Renal pelvis (tissue), 4 donors: Measurements from ENCODE around the gene CCNT1. TPM values are rescaled to one million over a fixed set of nuclear protein-coding genes. Genes with fewer than 3 reads are reported as not detected.
"Not testable (repeated sequence)": the region's sequence is repeated elsewhere in the genome, so short reads cannot be mapped to it uniquely, and the experiment has no call there.

Source experiments
- DNase-seq: peaks from one replicate; pipeline ENCODE4 v3.0.0-alpha.2; 2013
- polyA plus RNA-seq, 3 donors: library from polyadenylated mRNA; unstranded; fragments of 120-200 nt; gene quantifications; one replicate each; pipeline ENCODE4 v1.2.1, GENCODE V29; 2013; ENCODE audit not compliant: insufficient read length in 3 of 3

The CCNT1 gene
- polyA plus RNA-seq, 3 donors, result 26.6 to 35.1 (median 31.7) TPM

DNA sequence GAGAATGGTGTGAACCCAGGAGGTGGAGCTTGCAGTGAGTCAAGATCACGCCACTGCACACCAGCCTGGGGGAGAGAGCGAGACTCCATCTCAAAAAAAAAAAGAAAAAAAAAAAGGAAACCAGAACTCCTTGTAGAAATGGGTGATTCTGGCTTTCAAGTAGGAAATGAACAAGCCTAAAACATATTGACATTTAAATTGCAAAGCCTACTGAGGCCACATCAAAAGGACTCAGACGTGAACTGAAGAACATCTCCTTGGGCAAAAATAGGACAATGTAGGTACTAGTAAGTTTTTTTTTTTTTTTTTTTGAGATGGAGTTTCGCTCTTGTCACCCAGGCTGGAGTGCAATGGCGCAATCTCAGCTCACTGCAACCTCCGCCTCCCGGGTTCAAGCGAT is 71.2 kb downstream of the CCNT1 start:
- DNase-seq, result not testable (repeated sequence)

DNA sequence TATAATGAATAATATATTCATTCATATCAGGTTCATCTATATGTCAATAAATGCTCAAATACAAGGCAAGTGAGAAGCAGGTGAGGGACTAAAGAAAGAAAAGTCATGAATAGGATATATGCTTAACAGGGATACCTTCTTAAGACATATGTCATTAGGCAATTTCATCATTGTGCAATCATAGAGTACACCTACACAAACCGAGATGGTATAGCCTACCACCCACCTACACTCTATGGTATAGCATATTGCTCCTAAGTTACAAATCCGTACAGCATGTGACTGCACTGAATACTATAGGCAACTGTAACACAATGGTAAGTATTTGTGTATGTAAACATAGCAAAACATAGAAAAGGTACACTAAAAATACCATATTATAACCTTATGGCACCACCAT is 73.5 kb downstream of the CCNT1 start:
- DNase-seq, result no peak

DNA sequence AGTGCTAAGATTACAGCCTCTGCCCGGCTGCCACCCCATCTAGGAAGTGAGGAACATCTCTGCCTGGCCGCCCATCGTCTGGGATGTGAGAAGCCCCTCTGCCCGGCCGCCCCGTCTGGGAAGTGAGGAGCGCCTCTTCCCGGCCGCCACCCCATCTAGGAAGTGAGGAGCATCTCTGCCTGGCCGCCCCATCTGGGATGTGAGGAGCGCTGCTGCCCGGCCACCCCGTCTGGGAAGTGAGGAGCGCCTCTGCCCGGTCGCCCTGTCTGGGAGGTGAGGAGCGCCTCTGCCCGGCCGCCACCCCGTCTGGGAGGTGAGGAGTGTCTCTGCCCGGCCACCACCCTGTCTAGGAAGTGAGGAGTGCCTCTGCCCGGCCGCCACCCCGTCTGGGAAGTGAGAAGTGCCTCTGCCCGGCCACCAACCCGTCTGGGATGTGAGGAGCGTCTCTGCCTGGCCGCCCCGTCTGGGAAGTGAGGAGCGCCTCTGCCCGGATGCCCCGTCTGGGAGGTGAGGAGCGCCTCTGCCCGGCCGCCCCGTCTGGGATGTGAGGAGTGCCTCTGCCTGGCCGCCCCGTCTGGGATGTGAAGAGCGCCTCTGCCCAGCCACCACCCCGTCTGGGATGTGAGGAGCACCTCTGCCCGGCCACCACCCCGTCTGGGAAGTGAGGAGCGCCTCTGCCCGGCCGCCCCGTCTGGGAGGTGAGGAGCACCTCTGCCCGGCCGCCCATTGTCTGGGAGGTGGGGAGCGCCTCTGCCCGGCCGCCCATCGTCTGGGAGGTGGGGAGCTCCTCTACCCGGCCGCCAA is 74.6 kb downstream of the CCNT1 start:
- not testable (repeated sequence) for DNase-seq

DNA sequence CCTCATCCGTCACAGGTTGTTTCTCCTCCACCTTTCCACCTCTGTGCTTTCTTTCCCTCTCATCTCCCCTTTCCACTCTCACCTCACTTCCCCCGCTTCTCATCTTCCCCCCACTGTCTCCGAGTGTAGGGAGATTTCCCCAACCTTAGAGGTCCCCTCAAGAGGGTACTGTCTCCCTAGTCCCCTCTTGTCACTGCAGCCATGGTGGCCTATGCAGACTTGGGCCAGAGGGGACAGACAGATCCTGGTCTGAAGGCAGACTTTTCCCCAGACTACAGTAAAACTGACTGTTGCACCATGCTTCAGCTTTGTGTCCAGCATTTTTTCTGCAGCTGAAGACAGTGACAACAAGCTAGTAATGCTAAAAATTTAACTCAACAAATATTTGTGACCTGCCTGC is 75.7 kb downstream of the CCNT1 start:
- no peak for DNase-seq

DNA sequence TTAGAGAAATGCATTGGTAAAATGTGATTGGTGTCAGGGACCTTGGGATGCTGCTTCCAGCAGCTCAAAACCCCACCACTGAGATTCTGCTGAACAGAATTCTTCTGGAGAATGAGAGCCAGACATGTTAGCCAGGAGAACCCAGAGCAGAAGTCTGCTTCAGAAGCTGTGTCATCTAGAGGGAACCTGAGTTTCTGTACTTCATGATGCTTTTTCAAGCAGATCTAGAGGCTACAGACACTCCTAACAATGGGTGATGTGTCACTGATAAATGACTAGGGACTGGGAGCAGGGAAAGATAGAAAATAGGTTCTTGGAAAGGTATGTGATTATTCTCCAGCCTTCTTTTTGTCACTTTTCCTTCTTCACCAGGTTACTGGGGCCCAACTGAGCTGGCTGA is 76.1 kb downstream of the CCNT1 start:
- DNase-seq, result no peak

Other genes with a start within 250 kb of the CCNT1 start
- gene ANP32D, start 244.1 kb downstream of the CCNT1 start, polyA plus RNA-seq, result under 1 TPM in 1 of 3 donors, not detected in 2; 0.16 TPM
- under 1 TPM in 2 of 3 donors, not detected in 1; 0.56 to 0.61 TPM for gene C12orf54, start 234.2 kb downstream of the CCNT1 start, polyA plus RNA-seq
- gene OR8S1, start 191.1 kb downstream of the CCNT1 start, polyA plus RNA-seq, result not detected
- not detected for gene LALBA, start 146.7 kb downstream of the CCNT1 start, polyA plus RNA-seq
- gene KANSL2, start 34.5 kb downstream of the CCNT1 start, polyA plus RNA-seq, result 10 to 100 TPM; 47.2 to 51.7 (median 50.9) TPM
- gene ADCY6, start 72.4 kb upstream of the CCNT1 start, polyA plus RNA-seq, result 100 to 1,000 TPM in 2 of 3 donors, 10 to 100 TPM in 1; 85.2 to 119 (median 118) TPM
- 10 to 100 TPM; 53.1 to 62.3 (median 56.2) TPM for gene CACNB3, start 101.8 kb upstream of the CCNT1 start, polyA plus RNA-seq
- gene DDX23, start 135.5 kb upstream of the CCNT1 start, polyA plus RNA-seq, result 100 to 1,000 TPM; 103 to 125 (median 108) TPM
- gene RND1, start 149.2 kb upstream of the CCNT1 start, polyA plus RNA-seq, result 1 to 10 TPM; 2.5 to 3.0 (median 2.5) TPM
- 10 to 100 TPM; 16.4 to 19.8 (median 18.3) TPM for gene FKBP11, start 208.8 kb upstream of the CCNT1 start, polyA plus RNA-seq
- gene ARF3, start 240.8 kb upstream of the CCNT1 start, polyA plus RNA-seq, result 100 to 1,000 TPM; 130 to 138 (median 138) TPM